HG02973 (cell line): ENCODE data around the gene PNMA8B.

ENCODE experiments used
- ATAC-seq: cut with Tn5 transposase; IDR thresholded peaks from one replicate; pipeline ENCODE4 v1.9.1; 2021; ENCODE audit warnings: moderate library complexity; ENCODE audit not compliant: unreplicated experiment

The PNMA8B gene

GRCh38 chr19:46487802-46488445, 7.7 kb downstream of the PNMA8B start:
- no peak for ATAC-seq

- ATAC-seq, result no peak
Measured at GRCh38 chr19:46487178-46487801, 8.4 kb downstream of the PNMA8B start.

GRCh38 chr19:46486358-46486757, 9.3 kb downstream of the PNMA8B start:
- ATAC-seq, result no peak

GRCh38 chr19:46484656-46485055, 11.0 kb downstream of the PNMA8B start:
- no peak for ATAC-seq

- no peak for ATAC-seq
Measured at GRCh38 chr19:46482631-46483030, 13.0 kb downstream of the PNMA8B start.

GRCh38 chr19:46481947-46482346, 13.7 kb downstream of the PNMA8B start:
- no peak for ATAC-seq

GRCh38 chr19:46481223-46481848, 14.3 kb downstream of the PNMA8B start:
- ATAC-seq, result no peak

- no peak for ATAC-seq
Measured at GRCh38 chr19:46480415-46480814, 15.3 kb downstream of the PNMA8B start.

- no peak for ATAC-seq
Measured at GRCh38 chr19:46478356-46478986, 17.2 kb downstream of the PNMA8B start.

GRCh38 chr19:46475986-46476385, 19.7 kb downstream of the PNMA8B start:
- no peak for ATAC-seq

GRCh38 chr19:46474211-46474610, 21.5 kb downstream of the PNMA8B start:
- no peak for ATAC-seq

- ATAC-seq, result no peak
Measured at GRCh38 chr19:46472592-46472991, 23.1 kb downstream of the PNMA8B start.

- no peak for ATAC-seq
Measured at GRCh38 chr19:46471811-46472543, 23.7 kb downstream of the PNMA8B start.

- ATAC-seq, result no peak
Measured at GRCh38 chr19:46471116-46471733, 24.4 kb downstream of the PNMA8B start, which contains the start of gene PNMA8A. TSS of gene PNMA8A (minus strand) at chr19:46471563. CDS start at chr19:46471035, 528 bp downstream.

- no peak for ATAC-seq
Measured at GRCh38 chr19:46470376-46470775, 25.3 kb downstream of the PNMA8B start.

GRCh38 chr19:46469541-46470185, 26.0 kb downstream of the PNMA8B start:
- ATAC-seq, result no peak

GRCh38 chr19:46466536-46467196, 29.0 kb downstream of the PNMA8B start:
- ATAC-seq, result no peak

GRCh38 chr19:46463516-46463915, 32.2 kb downstream of the PNMA8B start:
- ATAC-seq, result no peak

GRCh38 chr19:46461537-46461936, 34.1 kb downstream of the PNMA8B start:
- ATAC-seq, result no peak

- no peak for ATAC-seq
Measured at GRCh38 chr19:46460981-46461380, 34.7 kb downstream of the PNMA8B start.
